HepG2 (cell line): ENCODE data around the gene GMCL2. TPM values are rescaled to one million over a fixed set of nuclear protein-coding genes. Genes with fewer than 3 reads are reported as not detected.

Experiments used
- ATAC-seq: fragments of 200-7000 bp; cut with Tn5 transposase; 3 replicates; pipeline ENCODE4 v1.9.1; 2020; ENCODE audit warnings: mild to moderate bottlenecking, moderate library complexity
- BruUV-seq: library from RNA; stranded (reverse); fragments of 400-500 nt; replicated peaks from 2 replicates; lab custom pipeline; 2021; lab: Mats Ljungman, UMichigan
- CTCF ChIA-PET: fragments of 300-600 bp; formaldehyde crosslinking; extraction: SDS; loops from one replicate; lab custom pipeline; 2021; ENCODE audit warnings: low total read pairs, inconsistent platforms, low intra/inter-chr PET ratio; lab: Yijun Ruan, JAX
- POLR2A ChIA-PET: fragments of 350-600 bp; sonication (Branson Sonifier 250); formaldehyde crosslinking; loops from one replicate; lab custom pipeline; 2020; ENCODE audit warnings: antibody characterized with exemption, inconsistent platforms; lab: Yijun Ruan, JAX
- DNase-seq: peaks from one replicate; pipeline ENCODE4 v3.0.0-alpha.2; 2015; ENCODE audit warnings: low spot score
- FAIRE-seq: peaks from 3 replicates; lab custom pipeline; 2011; peaks lifted over from hg19 to GRCh38; lab: Jason Lieb, UNC
- H2AFZ ChIP-seq: one replicate; pipeline ENCODE4 v1.6.1; 2011; ENCODE audit warnings: low read length, inconsistent platforms
- H3K27ac ChIP-seq: fragments of 300-600 bp; 3 replicates; pipeline ENCODE4 v1.8.0; 2011; ENCODE audit warnings: mixed run types, mild to moderate bottlenecking, mixed read lengths, low read length, inconsistent platforms; ENCODE audit not compliant: insufficient read depth; ENCODE audit errors: extremely low read length
- H3K27me3 ChIP-seq, 2 experiments: fragments of 200-600 bp in 1 of 2; 2 replicates in 1 of 2; 3 replicates in 1 of 2; pipeline versions ENCODE4 v1.6.0 to v1.8.0; 2011; ENCODE audit warnings: low read length in 2 of 2, mild to moderate bottlenecking in 2 of 2, moderate library complexity in 2 of 2, inconsistent platforms in 1 of 2; ENCODE audit not compliant: insufficient read depth in 2 of 2, control insufficient read depth in 1 of 2
- H3K36me3 ChIP-seq, 2 experiments: fragments of 200-600 bp in 1 of 2; replicated peaks in 1 of 2; 2 replicates in 1 of 2; 3 replicates in 1 of 2; pipeline versions ENCODE4 v1.5.1 to v1.8.0; 2011; ENCODE audit warnings: low read length in 2 of 2, inconsistent platforms in 1 of 2; ENCODE audit not compliant: insufficient read depth in 2 of 2, control insufficient read depth in 1 of 2
- H3K4me1 ChIP-seq: 2 replicates; pipeline ENCODE4 v1.5.1; 2012; ENCODE audit warnings: low read length, inconsistent platforms; ENCODE audit not compliant: insufficient read depth
- H3K4me2 ChIP-seq: 2 replicates; pipeline ENCODE4 v1.6.0; 2011; ENCODE audit warnings: low read depth, low read length, inconsistent platforms
- H3K4me3 ChIP-seq, 3 experiments: fragments of 200-600 bp in 1 of 3; sonication (generic), shearing (Covaris generic) in 1 of 3; replicated peaks in 1 of 3; 2 replicates each; pipeline ENCODE4 v1.5.1; 2011 to 2016; ENCODE audit warnings: low read length in 3 of 3, inconsistent platforms in 2 of 3, low read depth in 2 of 3, mild to moderate bottlenecking in 2 of 3, control low read depth in 1 of 3, mixed read lengths in 1 of 3; ENCODE audit not compliant: insufficient read depth in 1 of 3
- H3K79me2 ChIP-seq: one replicate; pipeline ENCODE4 v1.6.1; 2011; ENCODE audit warnings: low read length, inconsistent platforms; ENCODE audit not compliant: insufficient read depth
- H3K9ac ChIP-seq: 2 replicates; pipeline ENCODE4 v1.6.0; 2011; ENCODE audit warnings: mild to moderate bottlenecking, low read depth, low read length, inconsistent platforms; ENCODE audit not compliant: insufficient read depth
- H3K9me3 ChIP-seq: 2 replicates; pipeline ENCODE4 v1.5.1; 2012; ENCODE audit warnings: mild to moderate bottlenecking, low read length
- H4K20me1 ChIP-seq: 2 replicates; pipeline ENCODE4 v1.6.0; 2011; ENCODE audit warnings: inconsistent platforms, mild to moderate bottlenecking, low read length, moderate library complexity; ENCODE audit not compliant: insufficient read depth
- ARID4A ChIP-seq: sonication (generic); formaldehyde crosslinking; IDR thresholded peaks from 2 replicates; pipeline ENCODE4 v1.5.0; 2020; ENCODE audit warnings: mild to moderate bottlenecking, missing genetic modification reagents, borderline replicate concordance
- CAMTA2 ChIP-seq: sonication (generic); formaldehyde crosslinking; IDR thresholded peaks from 2 replicates; pipeline ENCODE4 v1.4.0; 2020; ENCODE audit warnings: mild to moderate bottlenecking, missing genetic modification reagents, borderline replicate concordance
- CREB1 ChIP-seq, 2 experiments: fragments of 450-650 bp in 1 of 2; IDR thresholded peaks; 2 replicates each; pipeline ENCODE4 v1.6.1; 2016 to 2017; ENCODE audit warnings: control low read depth in 1 of 2, mild to moderate bottlenecking in 1 of 2, missing compliant biosample characterization in 1 of 2, missing genetic modification characterization in 1 of 2
- DNMT1 ChIP-seq: sonication (generic); formaldehyde crosslinking; IDR thresholded peaks from 2 replicates; pipeline ENCODE4 v1.5.1; 2020; ENCODE audit warnings: mild to moderate bottlenecking, missing genetic modification reagents
- HNRNPL ChIP-seq: fragments of 200-400 bp; formaldehyde crosslinking; IDR thresholded peaks from 2 replicates; pipeline ENCODE4 v1.6.1; 2017; ENCODE audit warnings: mild to moderate bottlenecking, low read depth, low read length
- JDP2 ChIP-seq: sonication (generic); formaldehyde crosslinking; IDR thresholded peaks from 2 replicates; pipeline ENCODE4 v1.8.1; 2022; ENCODE audit warnings: missing genetic modification reagents, borderline replicate concordance
- KDM3A ChIP-seq: IDR thresholded peaks from 2 replicates; pipeline ENCODE4 v1.6.1; 2018; ENCODE audit warnings: low read depth, missing compliant biosample characterization
- KLF6 ChIP-seq: IDR thresholded peaks from 2 replicates; pipeline ENCODE4 v1.8.0; 2016; ENCODE audit warnings: missing biosample characterization, missing genetic modification reagents
- RARG ChIP-seq: sonication (generic); formaldehyde crosslinking; IDR thresholded peaks from 2 replicates; pipeline ENCODE4 v1.4.0; 2020; ENCODE audit warnings: low read depth, mild to moderate bottlenecking, missing genetic modification reagents
- RCOR2 ChIP-seq: IDR thresholded peaks from 2 replicates; pipeline ENCODE4 v1.6.1; 2016; ENCODE audit warnings: missing biosample characterization, missing genetic modification reagents
- SRF ChIP-seq: IDR thresholded peaks from 2 replicates; pipeline ENCODE4 v1.6.1; 2011; ENCODE audit warnings: mild to moderate bottlenecking, low read depth, low read length, moderate library complexity
- ZFP90 ChIP-seq: sonication (generic); formaldehyde crosslinking; IDR thresholded peaks from 2 replicates; pipeline ENCODE4 v1.8.0; 2022; ENCODE audit warnings: missing genetic modification reagents, mild to moderate bottlenecking, inconsistent platforms, borderline replicate concordance
- ZNF274 ChIP-seq: sonication (generic); formaldehyde crosslinking; IDR thresholded peaks from 2 replicates; pipeline ENCODE4 v1.5.1; 2020; ENCODE audit warnings: mild to moderate bottlenecking, missing genetic modification reagents
- ZNF331 ChIP-seq: sonication (generic); formaldehyde crosslinking; IDR thresholded peaks from 2 replicates; pipeline ENCODE4 v1.4.0; 2020; ENCODE audit warnings: missing genetic modification reagents
- ZSCAN31 ChIP-seq: sonication (generic); formaldehyde crosslinking; IDR thresholded peaks from 2 replicates; pipeline ENCODE4 v1.5.0; 2020; ENCODE audit warnings: low read depth, mild to moderate bottlenecking, missing genetic modification reagents
- WGBS: methylation state at CpG from one replicate; pipeline ENCODE4 v1.1.6; 2017; ENCODE audit warnings: low lambda C conversion rate; 5-methylcytosine and 5-hydroxymethylcytosine counted together
- in situ Hi-C: cut with HindIII; loops from 2 replicates; pipeline ENCODE4 v1.10.0; 2017; ENCODE audit warnings: low pct_unique_long_range_greater_than_20kb; ENCODE audit not compliant: extremely low pct_ligation_motif_present
- intact Hi-C: fragments of 100-400 bp; cut with micrococcal nuclease; formaldehyde crosslinking; loops from one replicate; pipeline ENCODE4 v1.10.0; 2022; ENCODE audit not compliant: unreplicated experiment
- polyA plus RNA-seq, 8 experiments: library from polyadenylated mRNA; depleted of rRNA in 3 of 8; stranded (reverse) in 7 of 8; unstranded in 1 of 8; fragments of >200 nt; fragmentation: Illumina TruSeq in 4 of 8; extraction: Trizol in 4 of 8; gene quantifications; 2 replicates each; pipeline versions ENCODE4 v1.2.1 to v1.2.3, GENCODE V29; 2011 to 2016; ENCODE audit warnings: low read depth in 4 of 8, missing spikeins in 1 of 8, mixed read lengths in 1 of 8; ENCODE audit not compliant: insufficient read depth in 1 of 8
- total RNA-seq, 5 experiments: library from RNA; depleted of rRNA; stranded (reverse); fragments of >200 nt; fragmentation: Illumina TruSeq; extraction: Trizol; gene quantifications; 2 replicates each; pipeline ENCODE4 v1.2.3, GENCODE V29; 2016; ENCODE audit warnings: low read depth in 1 of 5
- TF ChIP-seq, protein P1 (sequence below): sonication (generic); formaldehyde crosslinking; IDR thresholded peaks from 2 replicates; pipeline ENCODE4 v1.9.0; 2021; ENCODE audit warnings: missing genetic modification reagents, borderline replicate concordance

The GMCL2 gene
- total and polyA plus RNA-seq, 2 of the 13 experiments (the other 11 are each of a cell fraction or from before 2014, with no cell fraction given), result 0.03 TPM; not detected in 1

GRCh38 chr5:178208540-178209227 lies 21.5 kb upstream of the GMCL2 start (continued):
- no peak for TF ChIP-seq ARID4A

DNA sequence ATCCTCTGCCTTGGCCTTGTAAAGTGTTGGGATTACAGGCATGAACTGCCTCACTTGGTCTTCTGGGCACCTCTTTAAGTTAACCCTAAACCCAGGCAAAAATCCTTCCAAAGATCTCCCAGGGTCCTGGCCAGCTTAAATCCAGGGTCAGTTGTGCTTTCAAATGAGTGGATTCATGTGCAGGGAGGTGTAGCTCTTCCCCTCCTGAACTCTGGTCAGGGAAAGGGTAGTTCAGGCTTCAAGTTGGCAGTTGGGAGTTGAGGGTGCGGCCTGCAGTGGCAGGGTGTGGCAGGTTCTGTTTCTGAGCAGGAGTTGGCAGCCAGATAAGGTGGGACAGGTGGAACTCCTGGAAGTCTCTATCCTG lies 20.7 kb upstream of the GMCL2 start:
- no TSS peak for BruUV-seq
- peaks cover 34% of the 10 kb centered on the region for H3K4me1 ChIP-seq
- 100% methylated on average over 1 of the region's 1 CpG for whole genome bisulfite sequencing
- TF ChIP-seq, protein P1, sequence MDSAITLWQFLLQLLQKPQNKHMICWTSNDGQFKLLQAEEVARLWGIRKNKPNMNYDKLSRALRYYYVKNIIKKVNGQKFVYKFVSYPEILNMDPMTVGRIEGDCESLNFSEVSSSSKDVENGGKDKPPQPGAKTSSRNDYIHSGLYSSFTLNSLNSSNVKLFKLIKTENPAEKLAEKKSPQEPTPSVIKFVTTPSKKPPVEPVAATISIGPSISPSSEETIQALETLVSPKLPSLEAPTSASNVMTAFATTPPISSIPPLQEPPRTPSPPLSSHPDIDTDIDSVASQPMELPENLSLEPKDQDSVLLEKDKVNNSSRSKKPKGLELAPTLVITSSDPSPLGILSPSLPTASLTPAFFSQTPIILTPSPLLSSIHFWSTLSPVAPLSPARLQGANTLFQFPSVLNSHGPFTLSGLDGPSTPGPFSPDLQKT, result no peak
- TF ChIP-seq RCOR2 (CRISPR knock-in tag), result no peak
- no peak for TF ChIP-seq KLF6
- TF ChIP-seq ZNF331 (CRISPR knock-in tag), result no peak
- TF ChIP-seq RARG (CRISPR knock-in tag), result no peak
- TF ChIP-seq CREB1 (IDR thresholded peaks at IDR 0.05), result no peak
- TF ChIP-seq CREB1 (CRISPR knock-in tag; IDR thresholded peaks at IDR 0.05), result no peak
- no peak for TF ChIP-seq JDP2 (CRISPR knock-in tag)
- no peak for TF ChIP-seq CAMTA2 (CRISPR knock-in tag)
- no peak for TF ChIP-seq ZFP90 (CRISPR knock-in tag)
- no peak for TF ChIP-seq ZNF274 (CRISPR knock-in tag)
- TF ChIP-seq HNRNPL, result no peak
- no peak for TF ChIP-seq SRF
- TF ChIP-seq KDM3A, result no peak
- TF ChIP-seq ZSCAN31 (CRISPR knock-in tag), result no peak
- TF ChIP-seq DNMT1 (CRISPR knock-in tag), result no peak
- ChIA-PET POLR2A (interaction anchor here (2.8 kb wide), 1 partner anchor 24 kb away, joined by 12 read pairs; the partner anchor contains the start of gene PHYKPL), CTCF (no interaction called here)
- intact Hi-C loops, result no loop called here
- peaks cover 17 to 69% of the 10 kb centered on the region in 2 experiments for H3K36me3 ChIP-seq
- DNase-seq, result no peak
- H3K4me2 ChIP-seq, result 0 out of 2 replicates have a peak overlapping the region, but pooled peaks have one; percentile 2
- in situ Hi-C loops, result no loop called here
- H3K27me3 ChIP-seq, result no peaks in the 10 kb centered on the region; a peak in 1 of 5 replicates
- no peak for FAIRE-seq
- ATAC-seq, result no peak
- H2AFZ ChIP-seq, result no peak overlapping the region
- peaks cover 39% of the 10 kb centered on the region for H4K20me1 ChIP-seq
- peaks cover 35% of the 10 kb centered on the region for H3K79me2 ChIP-seq
- no peak overlapping the region for H3K4me3 ChIP-seq
- peak overlapping the region; percentile 18 for H3K27ac ChIP-seq
- H3K9me3 ChIP-seq, result no peaks in the 10 kb centered on the region
- no peak overlapping the region for H3K9ac ChIP-seq
